HCT116 (cell line): ENCODE measurements around the gene SLC44A5.
"Not testable (repeated sequence)": the region's sequence is repeated elsewhere in the genome, so short reads cannot be mapped to it uniquely, and the experiment has no call there.

Experiments
- EZH2 ChIP-seq: fragments of 200-600 bp; sonication (generic); IDR thresholded peaks from 2 replicates; pipeline ENCODE4 v1.6.1; 2017; ENCODE audit warnings: antibody characterized with exemption, mixed run types
- EZH2phosphoT487 ChIP-seq: fragments of 200-600 bp; IDR thresholded peaks from 2 replicates; pipeline ENCODE4 v1.6.1; 2018; ENCODE audit warnings: antibody characterized with exemption, borderline replicate concordance
- FOSL1 ChIP-seq: IDR thresholded peaks from 2 replicates; pipeline ENCODE4 v1.6.1; 2012; ENCODE audit warnings: low read depth
- POLR2A ChIP-seq: IDR thresholded peaks from 2 replicates; pipeline ENCODE4 v1.7.0; 2011; ENCODE audit warnings: borderline replicate concordance; ENCODE audit not compliant: insufficient read depth, insufficient read length; ENCODE audit errors: extremely low read depth
- POLR2AphosphoS5 ChIP-seq: IDR thresholded peaks from 2 replicates; pipeline ENCODE4 v1.6.1; 2011; ENCODE audit warnings: mild to moderate bottlenecking, low read depth, low read length, moderate library complexity
- RAD21 ChIP-seq: IDR thresholded peaks from 2 replicates; pipeline ENCODE4 v1.6.1; 2012; ENCODE audit warnings: low read depth, mild to moderate bottlenecking
- YY1 ChIP-seq: IDR thresholded peaks from 2 replicates; pipeline ENCODE4 v1.6.1; 2011; ENCODE audit warnings: low read length, low read depth, moderate library complexity, mild to moderate bottlenecking; ENCODE audit not compliant: insufficient replicate concordance; ENCODE audit errors: extremely low read depth
- TF ChIP-seq, protein P1 (sequence below), 3 experiments: fragments of 200-600 bp in 1 of 3; sonication (generic) in 1 of 3; IDR thresholded peaks in 2 of 3; conservative IDR thresholded peaks in 1 of 3; 2 replicates each; pipeline ENCODE4 v1.5.1; 2012 to 2017; ENCODE audit warnings: low read depth in 2 of 3, low read length in 2 of 3, antibody characterized with exemption in 1 of 3, borderline replicate concordance in 1 of 3, control low read depth in 1 of 3, mild to moderate bottlenecking in 1 of 3, mixed read lengths in 1 of 3, mixed run types in 1 of 3, moderate library complexity in 1 of 3; ENCODE audit not compliant: insufficient read depth in 1 of 3
- TF ChIP-seq, protein P2 (sequence below): IDR thresholded peaks from 2 replicates; pipeline ENCODE4 v1.6.1; 2012; ENCODE audit warnings: low read depth

DNA sequence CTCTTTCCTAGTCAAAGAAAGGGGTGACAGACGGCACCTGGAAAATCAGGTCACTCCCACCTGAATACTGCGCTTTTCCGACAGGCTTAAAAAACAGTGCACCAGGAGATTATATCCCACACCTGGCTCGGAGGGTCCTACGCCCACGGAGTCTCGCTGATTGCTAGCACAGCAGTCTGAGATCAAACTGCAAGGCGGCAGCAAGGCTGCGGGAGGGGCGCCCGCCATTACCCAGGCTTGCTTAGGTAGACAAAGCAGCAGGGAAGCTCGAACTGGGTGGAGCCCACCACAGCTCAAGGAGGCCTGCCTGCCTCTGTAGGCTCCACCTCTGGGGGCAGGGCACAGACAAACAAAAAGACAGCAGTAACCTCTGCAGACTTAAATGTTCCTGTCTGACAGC, 134.4 kb downstream of the SLC44A5 start:
- TF ChIP-seq RAD21, FOSL1, POLR2AphosphoS5, YY1, POLR2A, EZH2phosphoT487, EZH2: not testable (repeated sequence)
- TF ChIP-seq, protein P1, sequence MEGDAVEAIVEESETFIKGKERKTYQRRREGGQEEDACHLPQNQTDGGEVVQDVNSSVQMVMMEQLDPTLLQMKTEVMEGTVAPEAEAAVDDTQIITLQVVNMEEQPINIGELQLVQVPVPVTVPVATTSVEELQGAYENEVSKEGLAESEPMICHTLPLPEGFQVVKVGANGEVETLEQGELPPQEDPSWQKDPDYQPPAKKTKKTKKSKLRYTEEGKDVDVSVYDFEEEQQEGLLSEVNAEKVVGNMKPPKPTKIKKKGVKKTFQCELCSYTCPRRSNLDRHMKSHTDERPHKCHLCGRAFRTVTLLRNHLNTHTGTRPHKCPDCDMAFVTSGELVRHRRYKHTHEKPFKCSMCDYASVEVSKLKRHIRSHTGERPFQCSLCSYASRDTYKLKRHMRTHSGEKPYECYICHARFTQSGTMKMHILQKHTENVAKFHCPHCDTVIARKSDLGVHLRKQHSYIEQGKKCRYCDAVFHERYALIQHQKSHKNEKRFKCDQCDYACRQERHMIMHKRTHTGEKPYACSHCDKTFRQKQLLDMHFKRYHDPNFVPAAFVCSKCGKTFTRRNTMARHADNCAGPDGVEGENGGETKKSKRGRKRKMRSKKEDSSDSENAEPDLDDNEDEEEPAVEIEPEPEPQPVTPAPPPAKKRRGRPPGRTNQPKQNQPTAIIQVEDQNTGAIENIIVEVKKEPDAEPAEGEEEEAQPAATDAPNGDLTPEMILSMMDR (IDR thresholded peaks at IDR 0.05 in 2 of 3, conservative IDR thresholded peaks at IDR 0.05 in 1 of 3; ENCODE audit: borderline replicate concordance in 1 of 3, insufficient read depth in 1 of 3, low read depth in 2 of 3, low read length in 2 of 3), result not testable (repeated sequence)
- TF ChIP-seq, protein P2, sequence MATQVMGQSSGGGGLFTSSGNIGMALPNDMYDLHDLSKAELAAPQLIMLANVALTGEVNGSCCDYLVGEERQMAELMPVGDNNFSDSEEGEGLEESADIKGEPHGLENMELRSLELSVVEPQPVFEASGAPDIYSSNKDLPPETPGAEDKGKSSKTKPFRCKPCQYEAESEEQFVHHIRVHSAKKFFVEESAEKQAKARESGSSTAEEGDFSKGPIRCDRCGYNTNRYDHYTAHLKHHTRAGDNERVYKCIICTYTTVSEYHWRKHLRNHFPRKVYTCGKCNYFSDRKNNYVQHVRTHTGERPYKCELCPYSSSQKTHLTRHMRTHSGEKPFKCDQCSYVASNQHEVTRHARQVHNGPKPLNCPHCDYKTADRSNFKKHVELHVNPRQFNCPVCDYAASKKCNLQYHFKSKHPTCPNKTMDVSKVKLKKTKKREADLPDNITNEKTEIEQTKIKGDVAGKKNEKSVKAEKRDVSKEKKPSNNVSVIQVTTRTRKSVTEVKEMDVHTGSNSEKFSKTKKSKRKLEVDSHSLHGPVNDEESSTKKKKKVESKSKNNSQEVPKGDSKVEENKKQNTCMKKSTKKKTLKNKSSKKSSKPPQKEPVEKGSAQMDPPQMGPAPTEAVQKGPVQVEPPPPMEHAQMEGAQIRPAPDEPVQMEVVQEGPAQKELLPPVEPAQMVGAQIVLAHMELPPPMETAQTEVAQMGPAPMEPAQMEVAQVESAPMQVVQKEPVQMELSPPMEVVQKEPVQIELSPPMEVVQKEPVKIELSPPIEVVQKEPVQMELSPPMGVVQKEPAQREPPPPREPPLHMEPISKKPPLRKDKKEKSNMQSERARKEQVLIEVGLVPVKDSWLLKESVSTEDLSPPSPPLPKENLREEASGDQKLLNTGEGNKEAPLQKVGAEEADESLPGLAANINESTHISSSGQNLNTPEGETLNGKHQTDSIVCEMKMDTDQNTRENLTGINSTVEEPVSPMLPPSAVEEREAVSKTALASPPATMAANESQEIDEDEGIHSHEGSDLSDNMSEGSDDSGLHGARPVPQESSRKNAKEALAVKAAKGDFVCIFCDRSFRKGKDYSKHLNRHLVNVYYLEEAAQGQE, result not testable (repeated sequence)
